NCI-H446 (cell line): ENCODE measurements around the gene PBX4.
"Not testable (repeated sequence)": the region's sequence is repeated elsewhere in the genome, so short reads cannot be mapped to it uniquely, and the experiment has no call there.

Experiments
- DNase-seq, 2 experiments: peaks; one replicate each; lab custom pipeline; 2025; lab: John Stamatoyannopoulos, UW

PBX4 gene

DNA sequence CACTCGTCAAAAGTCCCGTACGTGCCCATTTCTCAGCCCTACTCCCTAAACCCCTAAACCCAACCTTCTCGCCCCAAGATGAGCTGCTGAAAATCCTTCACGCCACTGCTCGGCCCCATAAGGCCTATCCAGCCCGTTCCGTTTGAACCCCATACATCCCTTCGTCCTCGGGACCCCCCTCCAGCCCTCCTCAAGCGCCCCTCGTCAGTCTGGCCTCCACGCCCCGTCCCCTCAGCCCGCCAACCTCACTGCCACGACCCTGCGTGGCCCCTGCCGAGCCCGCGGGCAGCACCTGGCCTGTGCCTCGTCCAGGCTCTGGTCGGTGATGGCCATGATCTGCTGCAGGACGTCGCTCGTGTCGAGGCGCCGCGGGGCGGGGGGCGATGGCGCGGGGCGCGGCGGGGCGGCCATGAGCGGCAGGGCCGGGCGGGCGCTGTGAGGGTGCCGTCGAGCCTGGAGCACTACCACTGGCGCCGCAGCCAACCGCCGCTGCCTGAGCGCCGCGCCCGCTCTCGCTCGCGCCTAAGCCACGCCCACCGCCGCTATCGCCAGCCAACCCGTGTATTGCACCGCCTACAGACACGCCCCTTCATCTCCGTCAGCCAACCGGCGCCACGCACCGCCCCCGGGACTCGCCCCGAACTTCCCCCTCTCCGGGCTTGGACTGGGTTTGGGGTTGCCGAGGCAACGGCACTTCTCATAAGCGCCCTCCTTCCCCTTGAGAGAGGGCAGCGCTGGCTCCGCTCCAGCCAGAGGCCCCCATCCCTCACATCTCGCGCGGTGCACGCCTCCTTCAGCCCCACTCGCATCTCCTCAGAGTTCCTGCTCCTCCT lies at the start of gene PBX4:
Gene PBX4 (minus strand): TSS at position 469 of the 833 bp plus-strand sequence. CDS start 58 bp downstream, at position 411.
- DNase-seq, result peak; percentile 95 to 98

- DNase-seq, result not testable (repeated sequence)
Measured at GRCh38 chr19:19665420-19665948, 47.0 kb upstream of the PBX4 start.

DNA sequence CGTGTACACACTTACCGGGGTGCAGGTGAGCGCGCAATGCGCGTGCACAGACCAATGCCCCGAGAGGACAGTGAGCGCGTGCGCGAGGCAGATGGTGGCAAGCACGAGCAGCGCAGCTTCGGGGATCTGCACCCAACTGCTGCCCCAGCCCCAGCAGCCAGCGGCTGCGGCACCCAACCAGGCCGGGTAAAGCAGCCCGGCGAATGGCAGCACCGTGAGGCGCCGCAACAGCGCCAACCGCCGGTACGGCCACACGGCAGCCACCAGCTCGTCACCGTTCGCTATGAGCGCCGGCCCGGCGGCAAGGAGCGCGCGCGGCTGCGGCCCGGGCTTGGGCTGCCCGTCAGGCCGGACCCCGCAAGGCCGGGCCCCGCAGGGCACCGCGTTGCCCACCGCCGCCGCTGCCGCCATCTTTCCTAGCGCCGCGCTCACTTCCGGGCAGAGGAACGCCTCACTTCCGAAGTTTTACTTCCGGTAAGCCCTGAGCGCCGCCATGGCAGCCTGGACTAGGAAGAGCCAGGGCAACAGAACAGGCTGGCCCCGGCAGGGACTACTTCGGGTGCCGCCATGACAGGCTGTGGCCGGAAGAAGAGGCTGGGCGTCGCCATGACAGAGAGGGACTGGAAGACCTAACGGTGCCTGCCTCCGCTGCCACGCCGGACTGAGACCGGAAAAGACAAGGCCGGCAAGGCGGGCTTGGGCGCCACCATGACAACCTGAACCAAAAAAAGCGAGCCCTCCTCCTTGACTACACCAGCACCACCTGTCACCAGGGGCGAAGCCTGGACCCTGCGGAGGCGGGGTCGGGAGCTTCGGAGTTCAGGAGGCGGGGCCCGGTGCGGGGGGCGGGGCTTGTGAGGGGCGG lies 45.0 kb upstream of the PBX4 start, which contains the start of gene ATP13A1:
Gene ATP13A1 (minus strand): TSS at position 421 of the 865 bp plus-strand sequence. CDS start 10 bp downstream, at position 411.
- DNase-seq, result peak; percentile 94 to 99

- DNase-seq, result no peak
Measured at GRCh38 chr19:19662871-19663255, 44.4 kb upstream of the PBX4 start.

- no peak for DNase-seq
Measured at GRCh38 chr19:19662344-19662743, 43.9 kb upstream of the PBX4 start.

DNA sequence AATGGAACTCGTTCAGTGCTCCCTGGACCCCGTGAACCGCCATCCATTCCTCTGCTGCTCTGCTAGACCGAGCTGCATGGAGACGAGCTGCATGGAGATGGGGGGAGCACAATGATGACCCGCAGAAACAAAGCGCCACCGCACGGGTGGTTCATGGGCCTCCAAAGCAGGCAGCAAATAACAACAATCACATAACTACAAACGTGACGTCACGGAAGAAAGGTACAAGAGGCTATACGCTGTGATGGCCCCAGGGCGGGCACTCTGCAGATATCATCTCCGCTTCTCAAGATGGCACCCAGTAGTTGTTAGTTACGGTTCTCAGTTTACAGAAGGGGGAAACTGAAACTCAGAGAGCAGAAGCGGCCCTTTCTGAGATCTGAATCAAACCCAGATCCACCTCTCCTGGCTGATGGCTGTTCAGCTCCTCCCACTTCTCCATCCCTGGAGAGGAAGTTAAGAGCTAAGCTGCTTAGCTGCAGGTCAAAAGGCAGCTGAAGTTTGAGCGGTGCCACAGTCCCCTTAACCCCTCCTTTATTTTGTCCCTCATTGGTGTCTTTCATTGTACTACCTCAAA lies 43.3 kb upstream of the PBX4 start:
- no peak for DNase-seq

DNA sequence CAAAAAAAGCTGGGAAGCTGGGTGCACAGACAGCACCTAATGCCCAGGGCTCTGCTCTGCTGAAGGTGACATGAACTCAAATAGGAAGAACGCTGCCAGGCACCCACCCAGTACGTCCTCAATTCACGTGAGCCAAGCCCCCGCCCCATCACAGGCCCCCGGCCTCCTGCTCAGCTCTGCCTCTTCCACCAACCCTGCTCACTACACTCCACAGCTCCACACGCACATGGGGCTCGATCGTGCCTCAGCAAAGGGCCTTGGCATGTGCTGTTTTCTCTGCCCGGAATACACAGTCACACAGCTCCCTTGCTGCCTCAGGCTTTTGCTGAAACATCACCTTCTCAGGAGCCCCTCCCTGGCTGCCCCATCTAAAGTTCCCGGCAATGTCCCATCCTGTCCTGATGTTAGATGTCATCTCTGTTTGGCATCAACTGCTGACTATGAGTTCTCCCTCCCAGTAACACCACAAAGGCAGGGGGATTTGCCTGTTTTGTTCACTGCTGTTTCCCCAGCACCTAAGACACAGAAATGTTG lies 42.7 kb upstream of the PBX4 start:
- no peak for DNase-seq

DNA sequence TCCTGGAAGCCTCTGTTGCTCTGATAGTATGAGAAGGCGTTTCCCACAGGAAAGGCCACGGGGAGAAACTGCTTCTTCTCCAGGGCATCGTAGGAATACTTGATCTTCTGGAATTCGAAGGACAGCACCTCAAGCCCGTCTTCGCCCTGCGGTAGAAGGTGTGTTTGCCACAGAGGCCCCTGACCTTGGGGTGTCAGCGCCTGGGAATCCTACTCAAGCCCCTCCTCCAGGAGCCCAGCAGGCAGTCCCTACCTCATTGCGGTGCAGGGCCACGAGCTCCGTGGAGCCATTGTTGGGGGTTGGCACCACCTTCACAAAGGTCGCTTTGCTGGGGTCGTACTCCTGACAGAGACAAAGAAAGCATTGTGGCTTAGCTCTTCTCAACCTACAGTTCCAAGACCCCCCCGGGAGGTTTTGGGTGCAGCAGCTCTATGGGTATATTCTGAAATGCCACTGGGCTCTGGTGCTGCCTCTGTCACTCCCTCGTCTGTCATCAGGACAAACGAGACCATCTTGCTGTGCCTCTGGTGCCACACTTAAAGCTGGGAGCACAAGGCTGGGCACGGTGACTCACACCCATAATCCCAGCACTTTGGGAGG lies 41.3 kb upstream of the PBX4 start:
- no peak for DNase-seq

DNA sequence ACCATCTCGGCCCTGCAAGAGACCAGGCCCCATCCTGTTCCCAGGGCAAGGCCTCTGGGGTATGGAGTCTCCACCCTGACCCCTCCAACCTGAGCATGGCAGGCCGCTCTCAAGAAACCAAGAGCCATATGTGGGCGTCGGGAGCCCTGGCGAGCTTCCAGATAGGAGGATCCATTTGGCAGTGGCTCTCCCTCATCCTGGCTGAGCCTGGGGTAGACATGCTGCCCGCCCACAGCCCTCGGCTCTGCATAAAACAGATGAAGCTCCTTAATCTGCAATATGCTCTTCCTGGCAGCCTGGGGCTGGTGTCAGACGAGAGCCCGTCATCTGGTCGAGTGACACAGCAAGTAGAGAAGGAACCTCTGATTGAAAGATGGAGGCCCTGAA lies 38.9 kb upstream of the PBX4 start:
- peak; percentile 63 to 89 for DNase-seq

DNA sequence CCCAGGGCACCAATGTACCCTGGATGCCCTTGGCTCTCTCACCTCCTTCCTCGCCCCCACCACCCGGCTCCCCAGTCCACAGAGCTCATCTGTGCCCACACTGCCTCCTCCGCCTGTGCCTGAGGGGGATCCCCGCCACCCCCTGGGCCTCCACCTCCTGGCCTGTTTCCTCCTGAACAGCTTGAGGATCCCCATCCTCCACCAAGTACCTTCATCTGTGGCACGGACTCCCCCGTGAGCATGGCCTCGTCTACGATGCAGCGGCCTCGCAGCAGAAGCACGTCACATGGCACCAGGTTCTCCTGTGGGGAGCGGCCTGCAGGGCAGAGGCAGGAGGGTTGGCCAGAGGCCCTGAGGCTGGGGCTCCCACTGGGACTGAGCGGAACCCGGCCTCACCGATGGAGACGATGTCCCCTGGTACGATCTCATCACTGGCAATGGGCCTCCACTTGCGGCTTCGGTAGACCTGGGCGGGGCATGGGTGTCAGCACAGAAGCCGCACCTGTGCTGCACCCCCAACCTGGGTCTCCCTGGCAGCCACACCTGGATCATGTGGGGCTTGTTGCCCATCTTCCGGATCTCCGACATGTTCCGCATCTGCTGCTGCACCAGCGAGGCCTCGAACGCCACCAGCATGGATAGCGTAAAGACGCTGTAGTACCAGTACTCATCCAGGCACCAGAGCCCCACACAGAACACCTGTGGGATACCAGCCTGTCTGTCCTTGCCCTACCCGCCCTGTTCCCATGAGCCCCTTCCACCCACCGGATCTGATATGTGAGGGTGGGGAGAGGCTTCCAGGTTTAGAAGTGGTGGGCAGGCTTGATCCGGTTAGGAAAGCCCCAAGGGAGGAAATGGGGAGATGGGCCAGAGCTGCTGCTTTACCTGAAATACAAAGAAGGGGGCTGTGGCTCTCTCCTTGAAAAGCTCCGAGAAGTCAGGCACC lies 38.2 kb upstream of the PBX4 start:
- DNase-seq, result no peak

DNA sequence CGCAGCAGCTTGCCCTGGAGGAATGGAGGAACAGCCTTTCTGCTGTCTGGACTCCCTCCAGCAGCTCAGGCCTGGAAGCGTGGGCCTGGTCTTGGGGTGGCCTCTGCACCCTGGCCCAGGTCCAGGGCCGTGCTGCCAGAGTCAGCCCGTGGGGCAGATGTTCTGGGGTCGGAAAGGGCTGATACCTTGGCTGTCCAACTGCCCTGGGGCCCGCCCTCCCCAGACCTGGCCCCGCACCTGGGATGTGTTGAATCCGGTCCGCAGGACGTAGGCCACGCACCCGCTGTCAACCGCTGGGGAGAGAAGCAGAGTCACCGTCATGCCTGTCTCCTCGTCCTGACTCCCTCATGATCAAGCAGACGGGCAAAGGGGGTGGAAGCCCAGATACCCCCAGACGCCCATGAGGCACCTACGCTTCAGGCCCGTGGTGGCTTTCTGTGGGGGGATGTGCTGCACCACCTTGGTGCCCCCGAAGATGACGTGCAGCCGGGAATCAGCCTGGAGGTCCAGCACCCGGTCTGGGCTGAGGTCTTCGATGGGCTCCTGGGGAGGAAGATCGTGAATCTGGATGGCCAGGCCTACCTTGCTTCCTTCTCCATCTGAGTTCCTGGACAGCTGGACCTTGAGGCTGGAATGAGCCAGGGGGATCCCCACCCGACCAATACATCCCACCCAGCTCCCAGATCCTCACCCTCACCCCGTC lies 37.3 kb upstream of the PBX4 start:
- DNase-seq, result no peak

DNA sequence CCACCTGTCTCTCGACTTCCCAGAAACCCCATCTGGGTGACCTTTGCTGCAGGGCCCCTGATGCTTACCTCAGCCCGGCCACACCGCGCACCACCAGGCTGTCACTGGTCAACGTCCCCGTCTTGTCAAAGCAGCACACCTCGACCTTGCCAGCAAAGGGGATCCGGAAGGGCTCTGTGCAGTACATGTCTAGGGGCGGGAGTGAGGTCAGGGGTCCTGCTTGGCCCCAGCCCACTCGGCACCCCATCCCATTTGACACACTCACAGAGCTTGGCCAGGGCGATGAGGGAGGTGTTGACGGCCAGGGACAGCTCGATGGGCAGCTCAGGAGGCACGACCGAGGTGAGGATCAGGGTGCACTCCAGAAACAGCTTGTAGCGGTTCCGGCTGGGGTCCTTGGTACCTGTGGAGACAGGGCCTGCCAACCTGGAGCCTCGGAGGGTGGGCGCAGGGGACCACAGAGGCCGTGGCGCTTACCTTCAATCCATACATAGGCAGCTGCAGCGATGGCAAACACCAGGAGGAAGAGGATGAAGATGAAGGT lies 36.6 kb upstream of the PBX4 start:
- DNase-seq, result no peak

DNA sequence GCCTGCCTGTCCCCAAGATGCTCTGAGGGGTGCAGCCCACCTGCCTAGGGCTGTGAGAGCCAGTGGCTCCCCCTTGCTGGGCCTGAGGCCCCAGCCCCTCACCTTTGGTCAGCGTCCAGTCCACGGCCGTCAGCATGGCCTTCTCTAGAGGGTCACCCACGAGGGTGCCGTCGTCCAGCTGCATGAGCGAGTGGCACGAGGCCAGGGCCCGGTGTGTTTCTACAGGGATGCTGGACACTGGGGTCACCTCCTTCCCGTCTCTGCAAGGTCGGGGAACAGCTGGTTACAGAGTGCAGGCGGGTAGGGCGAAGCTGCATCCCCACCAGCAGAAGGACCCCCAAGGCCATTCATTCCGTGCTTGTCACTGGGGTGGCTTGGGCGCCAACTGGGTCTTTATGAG lies 36.0 kb upstream of the PBX4 start:
- DNase-seq, result no peak

- no peak for DNase-seq
Measured at GRCh38 chr19:19653597-19654147, 35.2 kb upstream of the PBX4 start.

GRCh38 chr19:19652482-19653295 lies 34.2 kb upstream of the PBX4 start:
- no peak for DNase-seq

DNA sequence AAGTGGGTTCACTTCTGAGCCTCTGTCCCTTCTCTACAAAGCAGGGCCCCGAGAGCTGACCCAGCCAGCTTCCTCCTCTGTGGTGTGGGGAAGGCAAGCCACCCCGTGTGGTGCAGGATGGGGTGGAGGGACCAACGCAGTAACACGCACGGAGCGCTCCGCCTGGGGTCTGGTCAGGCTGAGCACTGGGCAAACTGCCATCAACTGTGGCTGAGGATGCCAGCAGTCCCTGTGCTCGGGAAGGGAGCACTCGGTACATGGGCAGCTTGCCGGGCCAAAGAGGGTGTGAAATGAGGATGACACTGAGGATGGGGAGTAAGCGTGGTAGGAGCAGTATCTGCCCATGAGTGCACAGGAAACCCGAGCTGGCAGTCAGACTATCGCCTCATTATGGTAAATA lies 32.6 kb upstream of the PBX4 start:
- no peak for DNase-seq

DNA sequence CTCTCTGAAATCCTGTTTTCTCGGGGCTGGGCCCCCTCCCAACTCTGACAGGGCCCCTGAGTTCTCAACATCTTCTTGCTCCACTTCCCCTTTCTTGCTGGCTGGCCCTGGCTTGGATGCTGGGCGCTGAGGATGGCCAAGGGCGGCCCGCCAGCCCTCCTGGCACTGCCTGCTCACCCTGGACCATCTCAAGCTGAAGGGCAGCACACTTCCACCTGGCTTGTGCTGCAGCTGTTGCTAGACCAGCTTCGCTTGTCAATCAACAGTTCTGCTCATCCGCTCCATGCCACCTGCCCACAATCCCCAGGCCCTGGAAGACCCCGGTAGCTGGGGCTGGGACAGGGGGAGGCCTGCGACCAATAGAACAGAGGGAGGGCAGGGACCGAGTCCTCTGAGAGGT lies 31.8 kb upstream of the PBX4 start:
- no peak for DNase-seq

DNA sequence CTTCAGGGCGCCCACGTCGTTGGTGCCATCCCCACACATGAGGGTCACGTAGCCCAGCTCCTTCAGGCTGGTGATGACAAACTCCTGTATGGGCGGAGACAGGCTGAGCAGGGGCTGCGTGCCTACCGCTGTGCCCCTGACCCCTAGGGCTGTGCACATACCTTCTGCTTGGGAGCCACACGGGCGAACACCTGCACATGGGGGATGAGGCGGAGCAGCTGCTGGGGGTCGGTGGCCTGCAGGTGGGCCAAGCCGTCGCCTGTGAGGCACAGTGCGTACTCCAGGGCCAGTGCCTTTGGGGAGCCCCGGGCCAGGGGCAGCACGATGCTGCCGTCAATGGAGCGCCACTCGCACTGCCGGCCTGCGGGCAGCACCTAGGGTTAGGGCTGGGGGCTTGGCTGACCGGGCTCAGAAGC lies 31.1 kb upstream of the PBX4 start:
- no peak for DNase-seq
